Embryonic facial prominence (tissue), 1 donor: ENCODE measurements around the gene PTOV1.

Source experiments
- DNase-seq: peaks from one replicate; pipeline ENCODE4 v3.0.0-alpha.2; 2016; ENCODE audit errors: extremely low spot score

PTOV1 gene

GRCh38 chr19:49889038-49889686 lies 38.2 kb downstream of the PTOV1 start:
- no peak for DNase-seq

GRCh38 chr19:49889687-49890348 lies 38.9 kb downstream of the PTOV1 start:
- no peak for DNase-seq

DNA sequence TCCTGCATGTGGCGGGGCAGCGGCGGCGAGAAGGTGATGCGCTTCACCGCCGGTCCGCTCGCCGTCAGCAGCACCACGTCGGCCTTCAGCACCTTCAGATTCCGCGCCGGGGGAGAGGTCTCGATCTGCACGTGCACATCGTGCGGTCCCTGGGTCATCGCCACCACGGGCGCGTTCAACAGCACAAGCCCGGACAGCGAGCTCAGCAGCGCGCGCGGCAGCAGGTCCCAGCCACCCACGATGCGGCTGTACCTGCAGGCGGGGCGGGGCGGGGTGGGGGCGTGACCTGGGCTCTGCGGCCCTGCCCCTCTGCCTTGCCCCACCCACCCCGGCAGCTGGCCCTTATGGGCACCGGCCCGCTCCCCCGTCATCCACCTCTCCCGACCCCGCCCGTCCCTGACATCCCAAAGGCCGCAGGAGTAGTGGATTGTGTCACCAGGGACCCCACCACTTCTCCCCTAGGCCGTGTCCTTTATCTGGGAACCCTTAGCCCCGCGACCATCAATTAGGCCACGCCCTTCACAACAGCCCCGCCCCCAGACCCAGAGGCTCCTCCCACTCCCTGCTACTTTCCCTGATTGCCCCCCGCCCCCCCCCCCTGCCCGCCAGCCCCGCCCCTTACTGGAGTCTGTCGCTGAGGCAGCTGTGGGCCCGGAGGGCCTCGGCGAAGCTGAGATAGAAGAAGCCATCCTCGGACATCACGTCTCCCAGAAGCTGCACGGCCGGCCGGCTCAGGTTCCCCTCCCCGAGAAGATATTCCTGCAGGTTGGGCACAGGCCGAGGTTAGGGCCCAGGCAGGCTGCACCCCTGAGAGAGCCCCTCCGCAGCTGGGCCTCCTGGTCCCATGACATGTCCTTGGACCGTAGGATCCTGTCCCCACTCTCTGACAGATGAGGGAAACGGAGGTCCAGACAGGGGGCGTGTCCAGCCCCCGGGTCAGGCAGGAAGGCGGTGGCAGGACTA lies 39.7 kb downstream of the PTOV1 start:
- no peak for DNase-seq

GRCh38 chr19:49891393-49891792 lies 40.4 kb downstream of the PTOV1 start:
- DNase-seq: no peak

- no peak for DNase-seq
These were observed 41.8 kb downstream of the PTOV1 start for GRCh38 chr19:49892716-49893115.

- DNase-seq: no peak
These were observed 43.2 kb downstream of the PTOV1 start for GRCh38 chr19:49894011-49894664.

DNA sequence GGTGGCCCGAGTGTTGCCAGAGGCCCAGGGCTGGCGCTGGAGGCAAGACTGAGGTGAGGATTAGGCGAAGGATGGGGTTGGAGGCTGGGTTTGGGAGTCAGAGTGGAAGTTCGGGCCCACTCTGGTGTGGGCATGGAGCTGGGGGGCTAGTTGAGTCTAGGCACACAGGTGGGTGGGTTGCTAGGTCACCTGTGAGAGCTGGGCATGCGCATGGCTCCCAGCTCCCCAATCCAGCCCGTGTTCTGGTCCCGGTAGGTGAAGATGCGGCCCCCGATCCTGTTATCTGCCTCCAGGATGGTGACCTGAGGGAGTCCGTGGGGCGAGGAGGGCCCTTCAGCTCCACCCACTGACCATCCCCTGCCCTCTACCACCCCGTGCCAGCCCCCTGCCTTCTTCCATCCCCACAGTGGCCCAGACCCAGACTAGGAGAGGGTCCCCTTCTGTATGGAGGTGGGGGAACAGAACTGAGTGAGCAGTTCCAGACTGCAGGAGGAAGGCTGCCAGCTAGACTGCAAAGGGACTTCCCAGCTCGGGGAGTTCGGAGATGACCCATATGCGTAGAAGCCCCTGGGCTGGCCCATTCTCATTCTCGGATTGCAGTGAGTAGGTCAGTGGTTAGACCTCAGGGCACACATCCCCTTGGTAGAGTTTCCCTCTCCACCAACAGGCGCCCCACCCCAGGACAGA lies 44.1 kb downstream of the PTOV1 start:
- no peak for DNase-seq

GRCh38 chr19:49895566-49896297 lies 44.8 kb downstream of the PTOV1 start:
- DNase-seq: no peak

DNA sequence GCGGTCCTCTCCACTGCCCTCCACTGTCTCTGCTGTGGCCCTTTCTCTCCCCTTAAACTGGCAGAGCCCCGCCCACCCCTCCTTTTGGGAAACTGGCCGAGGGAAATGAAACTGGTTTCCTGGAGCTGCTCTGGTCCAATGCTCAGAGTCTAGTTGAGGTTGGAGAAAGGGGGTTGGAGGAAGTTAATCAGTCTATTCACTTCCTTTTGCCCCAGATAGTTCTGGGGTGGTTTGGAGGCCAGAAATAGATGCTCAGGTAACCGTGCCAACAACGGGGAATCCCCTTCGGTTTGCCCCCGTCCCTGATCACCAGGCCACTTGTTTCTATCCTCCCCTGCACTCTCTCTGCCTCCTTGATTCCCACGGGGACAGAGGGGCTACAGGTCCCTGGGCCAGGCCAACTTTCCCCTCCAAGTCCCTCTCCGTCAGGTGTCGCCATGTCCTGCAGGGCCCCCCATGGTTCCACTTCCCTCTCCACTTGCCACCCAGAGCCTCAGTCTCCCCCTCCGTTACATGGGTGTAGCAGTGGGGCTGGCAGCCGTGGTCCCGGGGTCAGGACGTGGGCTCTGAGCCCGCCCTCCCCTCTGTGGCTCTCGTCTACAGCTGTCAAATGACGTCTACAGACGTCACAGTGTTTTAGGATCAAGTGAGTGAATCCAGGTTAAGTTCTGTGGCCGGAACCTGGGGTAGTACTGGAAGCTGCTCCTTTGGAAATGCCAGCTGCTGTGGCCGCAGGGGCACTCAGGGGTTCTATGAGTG lies 46.1 kb downstream of the PTOV1 start, which contains the start of gene IL4I1:
TSS of gene IL4I1 (minus strand) at position 25 of the 759 bp plus-strand sequence. CDS start 727 bp downstream, outside the sequence.
- DNase-seq: no peak

DNA sequence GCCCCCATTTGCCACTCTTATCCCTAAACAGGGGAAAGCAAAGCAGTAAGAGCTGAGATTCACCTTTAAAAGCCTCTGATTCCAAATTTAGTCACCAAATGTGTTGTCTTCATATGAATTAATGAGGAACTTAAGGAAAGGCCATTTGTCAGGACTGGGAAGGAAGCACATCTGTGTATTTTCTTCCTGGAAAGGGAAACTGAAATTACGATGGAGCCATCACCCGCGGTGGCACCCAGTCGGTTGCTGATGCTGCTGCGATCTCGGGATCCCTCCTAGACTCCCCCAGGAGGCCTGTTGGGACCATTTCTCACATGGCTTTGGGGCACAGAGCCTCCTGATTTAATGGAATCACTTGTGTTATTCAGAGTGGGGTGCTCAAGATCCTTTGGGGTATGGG lies 53.2 kb downstream of the PTOV1 start:
- no peak for DNase-seq

GRCh38 chr19:49906879-49907564 lies 56.1 kb downstream of the PTOV1 start:
- DNase-seq: no peak

GRCh38 chr19:49907745-49908446 lies 56.9 kb downstream of the PTOV1 start:
- DNase-seq: no peak

DNA sequence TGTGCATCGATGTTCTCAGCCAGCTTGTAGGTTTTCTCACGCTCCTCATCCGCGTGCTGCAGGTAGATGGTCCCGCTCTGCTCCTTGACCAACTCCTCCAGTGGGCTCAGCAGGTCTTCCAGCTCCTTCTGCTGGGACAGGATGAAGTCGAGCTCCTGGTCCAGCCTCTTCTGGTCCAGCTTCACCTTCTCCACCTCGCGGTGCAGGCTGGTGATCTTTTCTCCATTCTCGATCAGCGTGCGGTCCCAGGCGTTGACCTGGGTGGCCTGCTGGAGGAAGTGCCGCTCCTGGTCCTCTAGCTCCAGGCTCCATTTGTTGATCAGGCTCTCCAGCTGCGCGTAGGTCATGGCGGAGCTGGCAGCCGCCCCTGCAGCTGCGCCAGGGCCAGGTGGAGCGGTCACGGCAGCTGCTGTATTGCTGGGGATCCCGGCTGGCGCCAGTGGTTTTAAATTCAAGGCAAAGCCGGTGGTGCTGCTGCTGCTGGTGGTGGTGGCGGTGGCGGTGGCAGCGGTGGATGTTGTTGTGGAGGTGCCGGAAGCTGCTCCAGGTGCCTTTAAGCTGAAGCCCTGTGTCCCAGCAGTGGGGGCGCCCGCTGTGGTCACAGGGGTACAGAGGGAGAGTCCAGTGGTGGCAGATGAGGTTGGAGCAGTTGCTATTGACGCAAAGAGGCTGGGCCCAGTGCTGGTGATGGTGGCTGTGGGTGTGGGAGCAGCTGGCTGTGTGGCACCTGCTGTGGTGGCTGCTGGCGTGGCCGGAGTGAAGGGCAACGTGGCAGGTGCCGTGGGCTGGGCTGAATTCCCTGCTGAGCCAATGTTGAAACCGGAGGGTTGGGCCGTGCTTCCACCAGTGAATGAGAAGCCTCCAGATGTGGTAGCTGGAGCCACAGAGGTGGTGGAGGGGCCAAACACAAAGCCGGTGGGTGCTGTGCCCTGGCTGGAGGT lies 57.8 kb downstream of the PTOV1 start:
- no peak for DNase-seq

DNA sequence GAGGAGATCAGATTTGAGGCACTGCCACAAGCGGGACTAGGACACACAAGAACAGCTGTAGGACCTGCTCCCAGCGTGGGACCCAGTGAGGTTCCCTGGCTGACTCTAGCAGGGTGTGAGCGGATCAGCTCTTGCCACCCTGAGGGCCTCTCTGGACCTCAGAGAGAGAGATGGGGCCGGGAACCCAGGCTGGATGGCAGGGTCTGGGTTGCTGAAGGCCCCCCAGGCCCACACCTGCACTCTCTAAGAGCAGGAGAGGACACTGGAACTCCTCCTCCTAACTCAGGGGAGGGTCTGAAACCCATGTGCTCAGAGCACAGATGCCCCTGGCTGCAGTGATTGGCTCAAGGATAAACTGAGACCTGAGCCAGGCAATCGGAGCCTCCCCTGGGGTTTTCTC lies 59.2 kb downstream of the PTOV1 start:
- DNase-seq: no peak
